ENCODE data around the gene ACSF3.

ACSF3 gene

GRCh38 chr16:89194340-89195311 lies 101.0 kb downstream of the ACSF3 start:
- Histone ChIP-seq H3K4me3 (ENCODE audit: low read depth in 1 of 2, low read length in 2 of 2) (no peak overlapping the region), H3K27ac (ENCODE audit: low read depth, low read length) (no peak overlapping the region), H3K9me3 (ENCODE audit: control insufficient read depth in 1 of 2, low read length in 2 of 2) (no peaks in the 10 kb centered on the region), H3K9ac (ENCODE audit: low read depth in 1 of 2, low read length in 2 of 2) (no peak overlapping the region), H3K27me3 (ENCODE audit: control insufficient read depth in 1 of 2, insufficient read depth in 2 of 2, low read length in 2 of 2) (peaks cover 16 to 18% of the 10 kb centered on the region in 2 donors), H3K4me1 (ENCODE audit: control insufficient read depth in 1 of 2, insufficient read depth in 2 of 2, low read length in 2 of 2) (peaks cover 0 to 2% of the 10 kb centered on the region in 2 donors), H3K36me3 (ENCODE audit: control insufficient read depth in 1 of 2, insufficient read depth in 2 of 2, low read length in 2 of 2) (no peaks in the 10 kb centered on the region)

- Histone ChIP-seq H3K9me3 (ENCODE audit: control insufficient read depth in 1 of 2, low read length in 2 of 2) (no peaks in the 10 kb centered on the region), H3K4me3 (ENCODE audit: low read depth in 1 of 2, low read length in 2 of 2) (no peak overlapping the region), H3K27ac (ENCODE audit: low read depth, low read length) (no peak overlapping the region), H3K9ac (ENCODE audit: low read depth in 1 of 2, low read length in 2 of 2) (no peak overlapping the region), H3K36me3 (ENCODE audit: control insufficient read depth in 1 of 2, insufficient read depth in 2 of 2, low read length in 2 of 2) (no peaks in the 10 kb centered on the region), H3K27me3 (ENCODE audit: control insufficient read depth in 1 of 2, insufficient read depth in 2 of 2, low read length in 2 of 2) (peaks cover 26 to 28% of the 10 kb centered on the region in 2 donors), H3K4me1 (ENCODE audit: control insufficient read depth in 1 of 2, insufficient read depth in 2 of 2, low read length in 2 of 2) (peaks cover 6 to 12% of the 10 kb centered on the region in 2 donors)
Observed at GRCh38 chr16:89195521-89196171, 102.0 kb downstream of the ACSF3 start.

- H3K4me1 ChIP-seq (ENCODE audit: control insufficient read depth in 1 of 2, insufficient read depth in 2 of 2, low read length in 2 of 2) = peaks cover 9 to 14% of the 10 kb centered on the region in 2 donors
- no peaks in the 10 kb centered on the region for H3K36me3 ChIP-seq (ENCODE audit: control insufficient read depth in 1 of 2, insufficient read depth in 2 of 2, low read length in 2 of 2)
- H3K27me3 ChIP-seq (ENCODE audit: control insufficient read depth in 1 of 2, insufficient read depth in 2 of 2, low read length in 2 of 2) = peaks cover 25 to 32% of the 10 kb centered on the region in 2 donors
- H3K4me3 ChIP-seq (ENCODE audit: low read depth in 1 of 2, low read length in 2 of 2) = no peak overlapping the region
- H3K9ac ChIP-seq (ENCODE audit: low read depth in 1 of 2, low read length in 2 of 2) = no peak overlapping the region
- H3K9me3 ChIP-seq (ENCODE audit: control insufficient read depth in 1 of 2, low read length in 2 of 2) = no peaks in the 10 kb centered on the region
- H3K27ac ChIP-seq (ENCODE audit: low read depth, low read length) = no peak overlapping the region
Observed at GRCh38 chr16:89197033-89197632, 103.5 kb downstream of the ACSF3 start.

- Histone ChIP-seq H3K4me1 (ENCODE audit: control insufficient read depth in 1 of 2, insufficient read depth in 2 of 2, low read length in 2 of 2) (peaks cover 9 to 14% of the 10 kb centered on the region in 2 donors), H3K4me3 (ENCODE audit: low read depth in 1 of 2, low read length in 2 of 2) (no peak overlapping the region), H3K27me3 (ENCODE audit: control insufficient read depth in 1 of 2, insufficient read depth in 2 of 2, low read length in 2 of 2) (peaks cover 25 to 36% of the 10 kb centered on the region in 2 donors), H3K36me3 (ENCODE audit: control insufficient read depth in 1 of 2, insufficient read depth in 2 of 2, low read length in 2 of 2) (no peaks in the 10 kb centered on the region), H3K27ac (ENCODE audit: low read depth, low read length) (no peak overlapping the region), H3K9me3 (ENCODE audit: control insufficient read depth in 1 of 2, low read length in 2 of 2) (no peaks in the 10 kb centered on the region), H3K9ac (ENCODE audit: low read depth in 1 of 2, low read length in 2 of 2) (no peak overlapping the region)
Observed at GRCh38 chr16:89197633-89198416, 104.2 kb downstream of the ACSF3 start.

- H3K27me3 ChIP-seq (ENCODE audit: control insufficient read depth in 1 of 2, insufficient read depth in 2 of 2, low read length in 2 of 2) = peaks cover 28 to 40% of the 10 kb centered on the region in 2 donors
- no peaks in the 10 kb centered on the region for H3K9me3 ChIP-seq (ENCODE audit: control insufficient read depth in 1 of 2, low read length in 2 of 2)
Observed at GRCh38 chr16:89198417-89199240, 105.0 kb downstream of the ACSF3 start.

GRCh38 chr16:89199241-89200123 lies 105.8 kb downstream of the ACSF3 start:
- H3K36me3 ChIP-seq (ENCODE audit: control insufficient read depth in 1 of 2, insufficient read depth in 2 of 2, low read length in 2 of 2) = no peaks in the 10 kb centered on the region
- peaks cover 9 to 14% of the 10 kb centered on the region in 2 donors for H3K4me1 ChIP-seq (ENCODE audit: control insufficient read depth in 1 of 2, insufficient read depth in 2 of 2, low read length in 2 of 2)
- no peak overlapping the region for H3K27ac ChIP-seq (ENCODE audit: low read depth, low read length)
- H3K9ac ChIP-seq (ENCODE audit: low read depth in 1 of 2, low read length in 2 of 2) = no peak overlapping the region
- no peak overlapping the region for H3K4me3 ChIP-seq (ENCODE audit: low read depth in 1 of 2, low read length in 2 of 2)
- H3K27me3 ChIP-seq (ENCODE audit: control insufficient read depth in 1 of 2, insufficient read depth in 2 of 2, low read length in 2 of 2) = peaks cover 33 to 44% of the 10 kb centered on the region in 2 donors
- H3K9me3 ChIP-seq (ENCODE audit: control insufficient read depth in 1 of 2, low read length in 2 of 2) = no peaks in the 10 kb centered on the region

More at GRCh38 chr16:89198417-89199240, 105.0 kb downstream of the ACSF3 start:
- Histone ChIP-seq H3K27ac (ENCODE audit: low read depth, low read length) (no peak overlapping the region), H3K4me3 (ENCODE audit: low read depth in 1 of 2, low read length in 2 of 2) (no peak overlapping the region), H3K36me3 (ENCODE audit: control insufficient read depth in 1 of 2, insufficient read depth in 2 of 2, low read length in 2 of 2) (no peaks in the 10 kb centered on the region), H3K4me1 (ENCODE audit: control insufficient read depth in 1 of 2, insufficient read depth in 2 of 2, low read length in 2 of 2) (peaks cover 9 to 14% of the 10 kb centered on the region in 2 donors), H3K9ac (ENCODE audit: low read depth in 1 of 2, low read length in 2 of 2) (no peak overlapping the region)

- H3K27me3 ChIP-seq (ENCODE audit: control insufficient read depth in 1 of 2, insufficient read depth in 2 of 2, low read length in 2 of 2) = peaks cover 33 to 44% of the 10 kb centered on the region in 2 donors
- H3K9me3 ChIP-seq (ENCODE audit: control insufficient read depth in 1 of 2, low read length in 2 of 2) = no peaks in the 10 kb centered on the region
- H3K4me3 ChIP-seq (ENCODE audit: low read depth in 1 of 2, low read length in 2 of 2) = no peak within 1 kb of the TSS
- H3K4me1 ChIP-seq (ENCODE audit: control insufficient read depth in 1 of 2, insufficient read depth in 2 of 2, low read length in 2 of 2) = peaks cover 9 to 14% of the 10 kb centered on the region in 2 donors
- no peak within 1 kb of the TSS for H3K9ac ChIP-seq (ENCODE audit: low read depth in 1 of 2, low read length in 2 of 2)
- H3K36me3 ChIP-seq (ENCODE audit: control insufficient read depth in 1 of 2, insufficient read depth in 2 of 2, low read length in 2 of 2) = no peaks in the 10 kb centered on the region
- H3K27ac ChIP-seq (ENCODE audit: low read depth, low read length) = no peak within 1 kb of the TSS
Observed at GRCh38 chr16:89200124-89200849, 106.6 kb downstream of the ACSF3 start, which contains the start of gene SLC22A31. Gene SLC22A31, minus strand, starts transcription at chr16:89200537. Its CDS starts 36 bp downstream, at chr16:89200501.

- H3K27me3 ChIP-seq (ENCODE audit: control insufficient read depth in 1 of 2, insufficient read depth in 2 of 2, low read length in 2 of 2) = peaks cover 33 to 44% of the 10 kb centered on the region in 2 donors
- no peaks in the 10 kb centered on the region for H3K36me3 ChIP-seq (ENCODE audit: control insufficient read depth in 1 of 2, insufficient read depth in 2 of 2, low read length in 2 of 2)
- no peak overlapping the region for H3K4me3 ChIP-seq (ENCODE audit: low read depth in 1 of 2, low read length in 2 of 2)
- H3K4me1 ChIP-seq (ENCODE audit: control insufficient read depth in 1 of 2, insufficient read depth in 2 of 2, low read length in 2 of 2) = peaks cover 9 to 14% of the 10 kb centered on the region in 2 donors
- H3K27ac ChIP-seq (ENCODE audit: low read depth, low read length) = no peak overlapping the region
- H3K9me3 ChIP-seq (ENCODE audit: control insufficient read depth in 1 of 2, low read length in 2 of 2) = no peaks in the 10 kb centered on the region
- H3K9ac ChIP-seq (ENCODE audit: low read depth in 1 of 2, low read length in 2 of 2) = no peak overlapping the region
Observed at GRCh38 chr16:89200850-89201411, 107.3 kb downstream of the ACSF3 start.

Data from duodenal mucosa (tissue), 2 donors.